H9 (cell line): ENCODE data around the gene R3HCC1L. TPM values are rescaled to one million over a fixed set of nuclear protein-coding genes. Genes with fewer than 3 reads are reported as not detected.

ENCODE experiments used
- DNase-seq: peaks from one replicate; pipeline ENCODE4 v3.0.0-alpha.2; 2017
- H2AFZ ChIP-seq: one replicate; pipeline ENCODE4 v1.6.1; 2013; ENCODE audit warnings: mild to moderate bottlenecking, low read length, control low read depth, moderate library complexity
- H2AK5ac ChIP-seq: 2 replicates; pipeline ENCODE4 v1.6.1; 2013; ENCODE audit warnings: low read length, control low read depth, mixed read lengths; ENCODE audit not compliant: insufficient read length
- H2BK120ac ChIP-seq: one replicate; pipeline ENCODE4 v1.6.1; 2013; ENCODE audit warnings: low read depth, mild to moderate bottlenecking, low read length, control low read depth, inconsistent platforms; ENCODE audit not compliant: poor library complexity, severe bottlenecking
- H2BK12ac ChIP-seq: 2 replicates; pipeline ENCODE4 v1.6.1; 2013; ENCODE audit warnings: low read length, control low read depth, mixed read lengths, low read depth; ENCODE audit not compliant: insufficient read length
- H2BK15ac ChIP-seq: 2 replicates; pipeline ENCODE4 v1.6.1; 2013; ENCODE audit warnings: low read depth, low read length, control low read depth
- H2BK20ac ChIP-seq: one replicate; pipeline ENCODE4 v1.6.1; 2013; ENCODE audit warnings: low read depth, mild to moderate bottlenecking, low read length, control low read depth, inconsistent platforms; ENCODE audit not compliant: poor library complexity, severe bottlenecking
- H2BK5ac ChIP-seq: 2 replicates; pipeline ENCODE4 v1.6.1; 2013; ENCODE audit warnings: low read length, control low read depth, mixed read lengths; ENCODE audit not compliant: insufficient read length
- H3K14ac ChIP-seq: 2 replicates; pipeline ENCODE4 v1.6.1; 2013; ENCODE audit warnings: low read length, control low read depth; ENCODE audit not compliant: insufficient read depth
- H3K18ac ChIP-seq: 2 replicates; pipeline ENCODE4 v1.6.1; 2013; ENCODE audit warnings: low read depth, mild to moderate bottlenecking, mixed read lengths, low read length, control low read depth; ENCODE audit not compliant: insufficient read length
- H3K23ac ChIP-seq: 2 replicates; pipeline ENCODE4 v1.6.1; 2013; ENCODE audit warnings: low read length, control low read depth, mixed read lengths, low read depth; ENCODE audit not compliant: insufficient read length
- H3K23me2 ChIP-seq: 2 replicates; pipeline ENCODE4 v1.6.1; 2013; ENCODE audit warnings: low read depth, mild to moderate bottlenecking, mixed read lengths, low read length, control low read depth; ENCODE audit not compliant: insufficient read length, poor library complexity, severe bottlenecking
- H3K27ac ChIP-seq: 2 replicates; pipeline ENCODE4 v1.5.1; 2013; ENCODE audit warnings: low read length, control low read depth, mixed read lengths, low read depth; ENCODE audit not compliant: insufficient read length
- H3K27me3 ChIP-seq: 2 replicates; pipeline ENCODE4 v1.6.1; 2013; ENCODE audit warnings: low read length, control low read depth, inconsistent platforms; ENCODE audit not compliant: insufficient read depth
- H3K4ac ChIP-seq: 2 replicates; pipeline ENCODE4 v1.6.1; 2013; ENCODE audit warnings: low read depth, mild to moderate bottlenecking, control low read depth, inconsistent platforms, low read length, moderate library complexity
- H3K4me1 ChIP-seq: 2 replicates; pipeline ENCODE4 v1.6.1; 2013; ENCODE audit warnings: low read length, control low read depth, inconsistent platforms; ENCODE audit not compliant: insufficient read depth
- H3K4me2 ChIP-seq: 2 replicates; pipeline ENCODE4 v1.6.1; 2013; ENCODE audit warnings: low read length, control low read depth, mixed read lengths; ENCODE audit not compliant: insufficient read length, insufficient read depth
- H3K56ac ChIP-seq: 2 replicates; pipeline ENCODE4 v1.6.1; 2013; ENCODE audit warnings: low read depth, mild to moderate bottlenecking, mixed read lengths, low read length, control low read depth; ENCODE audit not compliant: insufficient read length
- H3K79me1 ChIP-seq: 2 replicates; pipeline ENCODE4 v1.6.1; 2013; ENCODE audit warnings: low read depth, mild to moderate bottlenecking, moderate library complexity, low read length, control low read depth, inconsistent platforms; ENCODE audit not compliant: insufficient read depth, poor library complexity, severe bottlenecking
- H3K79me2 ChIP-seq: 2 replicates; pipeline ENCODE4 v1.6.1; 2013; ENCODE audit warnings: low read length, control low read depth, inconsistent platforms; ENCODE audit not compliant: insufficient read depth
- H3K9ac ChIP-seq: 2 replicates; pipeline ENCODE4 v1.6.1; 2013; ENCODE audit warnings: low read length, control low read depth, mixed read lengths; ENCODE audit not compliant: insufficient read length; ENCODE audit errors: extremely low read depth
- H3K9me3 ChIP-seq: one replicate; pipeline ENCODE4 v1.6.1; 2013; ENCODE audit warnings: low read depth, low read length, inconsistent platforms; ENCODE audit not compliant: control insufficient read depth
- H3T11ph ChIP-seq: one replicate; pipeline ENCODE4 v1.6.1; 2013; ENCODE audit warnings: mild to moderate bottlenecking, low read length, control low read depth, inconsistent platforms
- H4K20me1 ChIP-seq: one replicate; pipeline ENCODE4 v1.6.1; 2013; ENCODE audit not compliant: control insufficient read depth, insufficient read length, insufficient read depth
- H4K5ac ChIP-seq: 2 replicates; pipeline ENCODE4 v1.6.1; 2013; ENCODE audit warnings: low read depth, mild to moderate bottlenecking, mixed read lengths, low read length, control low read depth; ENCODE audit not compliant: insufficient read length
- H4K8ac ChIP-seq: replicated peaks from 2 replicates; pipeline ENCODE4 v1.6.1; 2013; ENCODE audit warnings: low read length, control low read depth, mixed read lengths, low read depth; ENCODE audit not compliant: insufficient read length
- H4K91ac ChIP-seq: 2 replicates; pipeline ENCODE4 v1.6.1; 2013; ENCODE audit warnings: low read depth, mild to moderate bottlenecking, moderate library complexity, mixed read lengths, low read length, control low read depth; ENCODE audit not compliant: insufficient read length
- H3K27ac Mint-ChIP-seq, 3 experiments: 2 replicates in 2 of 3; 3 replicates in 1 of 3; pipeline ENCODE4 v1.8.0; 2020 to 2021; ENCODE audit warnings: mixed read lengths in 3 of 3, mild to moderate bottlenecking in 1 of 3, moderate library complexity in 1 of 3
- H3K27me3 Mint-ChIP-seq: 2 replicates; pipeline ENCODE4 v1.8.0; 2021; ENCODE audit warnings: low read depth, mild to moderate bottlenecking, moderate library complexity, mixed read lengths
- H3K36me3 Mint-ChIP-seq, 3 experiments: 2 replicates in 2 of 3; 3 replicates in 1 of 3; pipeline ENCODE4 v1.8.0; 2020 to 2021; ENCODE audit warnings: low read depth in 3 of 3, mixed read lengths in 3 of 3; ENCODE audit not compliant: insufficient read depth in 1 of 3
- H3K4me1 Mint-ChIP-seq, 2 experiments: 2 replicates each; pipeline ENCODE4 v1.8.0; 2020; ENCODE audit warnings: mixed read lengths in 2 of 2
- H3K4me3 Mint-ChIP-seq, 2 experiments: 2 replicates in 1 of 2; 3 replicates in 1 of 2; pipeline ENCODE4 v1.8.0; 2020 to 2021; ENCODE audit warnings: mild to moderate bottlenecking in 2 of 2, mixed read lengths in 2 of 2, moderate library complexity in 1 of 2
- H3K9me3 Mint-ChIP-seq, 2 experiments: 2 replicates in 1 of 2; 3 replicates in 1 of 2; pipeline ENCODE4 v1.8.0; 2020; ENCODE audit warnings: mild to moderate bottlenecking in 2 of 2, mixed read lengths in 2 of 2, moderate library complexity in 1 of 2
- WGBS: extraction: QIAGEN DNeasy Blood & Tissue Kit; methylation state at CpG from one replicate; pipeline ENCODE4 v1.1.7; 2013; ENCODE audit warnings: missing lambda C conversion rate, low lambda C conversion rate, mixed read lengths; ENCODE audit not compliant: insufficient read length; ENCODE audit errors: extremely low coverage; 5-methylcytosine and 5-hydroxymethylcytosine counted together
- total RNA-seq: library from RNA; stranded (reverse); gene quantifications from 2 replicates; pipeline ENCODE4 v1.2.1, GENCODE V29; 2021
- TF ChIP-seq, protein P1 (sequence below): fragments of 200-600 bp; sonication (generic); conservative IDR thresholded peaks from 3 replicates; pipeline ENCODE4 v1.8.0; 2021; ENCODE audit warnings: antibody characterized with exemption, mild to moderate bottlenecking

The R3HCC1L gene
- total RNA-seq, 1 experiment from 2014 or later: 18.5 TPM

DNA sequence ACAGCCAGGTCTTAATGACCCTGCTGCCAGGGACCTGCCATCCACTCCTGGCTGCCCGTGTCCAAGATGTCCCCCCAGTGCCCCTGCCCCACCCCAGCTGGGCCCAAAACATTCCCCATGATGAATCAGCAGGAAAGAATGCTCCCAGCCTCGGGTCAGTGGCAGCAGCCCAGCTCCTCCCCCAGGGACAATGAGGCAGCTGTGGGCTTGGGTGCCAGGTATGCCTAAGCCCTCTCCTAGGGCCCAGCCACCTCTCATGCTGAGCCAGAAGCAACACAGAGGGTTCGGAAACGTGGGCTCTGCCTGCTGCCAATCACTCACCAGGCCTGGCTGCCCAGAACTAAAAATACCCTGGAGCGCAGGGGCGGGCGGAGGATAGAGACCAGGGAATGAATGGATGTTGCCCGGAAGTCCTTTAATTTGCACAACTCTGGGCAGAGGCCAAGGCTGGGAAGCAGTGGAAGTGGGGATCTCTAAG, 135.0 kb downstream of the R3HCC1L start:
- Histone ChIP-seq H4K5ac (no peak overlapping the region), H2BK15ac (no peak overlapping the region), H3K4ac (no peak overlapping the region), H3K27me3 (no peaks in the 10 kb centered on the region), H3K79me2 (no peaks in the 10 kb centered on the region), H2BK20ac (no peak overlapping the region), H4K91ac (no peak overlapping the region), H3K18ac (no peak overlapping the region), H2AFZ (no peak overlapping the region), H4K20me1 (no peaks in the 10 kb centered on the region), H3K14ac (no peak overlapping the region; the same call in 1 of the 2 replicates), H2AK5ac (no peak overlapping the region), H3K4me1 (peaks cover 5% of the 10 kb centered on the region; the same call in 1 of the 2 replicates), H2BK5ac (no peak overlapping the region), H3K79me1 (no peaks in the 10 kb centered on the region), H3K9me3 (no peaks in the 10 kb centered on the region), H2BK120ac (no peak overlapping the region), H2BK12ac (no peak overlapping the region), H3K4me2 (no peak overlapping the region), H3K56ac (no peak overlapping the region), H3K23me2 (no peaks in the 10 kb centered on the region), H3K27ac (no peak overlapping the region), H3T11ph (no peak overlapping the region), H3K9ac (no peak overlapping the region), H3K23ac (no peak overlapping the region), H4K8ac (no peak overlapping the region)
- no CpG with 5 or more reads among the region's 8 CpGs for WGBS
- Mint-ChIP-seq H3K9me3 (no peaks in the 10 kb centered on the region), H3K27me3 (peaks cover 58% of the 10 kb centered on the region), H3K27ac (no peak overlapping the region), H3K36me3 (no peaks in the 10 kb centered on the region), H3K4me1 (peaks cover 45 to 55% of the 10 kb centered on the region in 2 experiments), H3K4me3 (0 out of 5 replicates have a peak overlapping the region, but pooled peaks of 1 of the 2 experiments have one; percentile 67)
- DNase-seq: peak; percentile 60
- TF ChIP-seq, protein P1, sequence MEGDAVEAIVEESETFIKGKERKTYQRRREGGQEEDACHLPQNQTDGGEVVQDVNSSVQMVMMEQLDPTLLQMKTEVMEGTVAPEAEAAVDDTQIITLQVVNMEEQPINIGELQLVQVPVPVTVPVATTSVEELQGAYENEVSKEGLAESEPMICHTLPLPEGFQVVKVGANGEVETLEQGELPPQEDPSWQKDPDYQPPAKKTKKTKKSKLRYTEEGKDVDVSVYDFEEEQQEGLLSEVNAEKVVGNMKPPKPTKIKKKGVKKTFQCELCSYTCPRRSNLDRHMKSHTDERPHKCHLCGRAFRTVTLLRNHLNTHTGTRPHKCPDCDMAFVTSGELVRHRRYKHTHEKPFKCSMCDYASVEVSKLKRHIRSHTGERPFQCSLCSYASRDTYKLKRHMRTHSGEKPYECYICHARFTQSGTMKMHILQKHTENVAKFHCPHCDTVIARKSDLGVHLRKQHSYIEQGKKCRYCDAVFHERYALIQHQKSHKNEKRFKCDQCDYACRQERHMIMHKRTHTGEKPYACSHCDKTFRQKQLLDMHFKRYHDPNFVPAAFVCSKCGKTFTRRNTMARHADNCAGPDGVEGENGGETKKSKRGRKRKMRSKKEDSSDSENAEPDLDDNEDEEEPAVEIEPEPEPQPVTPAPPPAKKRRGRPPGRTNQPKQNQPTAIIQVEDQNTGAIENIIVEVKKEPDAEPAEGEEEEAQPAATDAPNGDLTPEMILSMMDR: no peak
